ENCODE results near the gene MOK.

MOK gene

DNA sequence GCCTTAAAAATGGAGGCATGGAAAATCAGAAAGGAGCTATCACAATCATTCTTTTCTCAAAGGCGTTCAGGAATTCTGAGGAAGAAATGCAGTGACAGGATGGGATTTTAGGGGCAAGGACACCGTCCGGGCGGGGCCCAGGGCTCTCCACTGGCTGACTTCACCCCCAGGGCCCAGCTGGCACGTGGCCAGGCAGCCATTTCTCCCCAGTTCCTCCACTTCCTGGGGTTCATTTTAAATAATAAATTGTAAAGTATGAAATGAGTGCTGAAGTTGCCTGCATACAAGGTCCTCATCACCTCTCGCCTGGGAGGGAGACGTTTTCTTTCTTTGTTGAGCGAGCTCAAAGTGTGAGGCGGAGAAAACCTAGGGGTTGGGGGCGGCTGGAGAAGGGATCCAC lies 91.5 kb downstream of the MOK start:
- Histone ChIP-seq H3K36me3 (replicated peaks; ENCODE audit: low read depth, low read length) (peaks cover 7% of the 10 kb centered on the region), H3K79me2 (ENCODE audit: low read length) (no peaks in the 10 kb centered on the region), H3K4me2 (ENCODE audit: low read length) (no peak overlapping the region), H4K20me1 (ENCODE audit: insufficient read depth, low read length) (peaks cover 18% of the 10 kb centered on the region), H3K27ac (ENCODE audit: low read length) (no peak overlapping the region), H3K9ac (ENCODE audit: low read length) (no peak overlapping the region), H3K4me1 (ENCODE audit: low read length) (peaks cover 5% of the 10 kb centered on the region), H3K27me3 (ENCODE audit: low read depth, low read length) (no peaks in the 10 kb centered on the region), H2AFZ (ENCODE audit: low read depth, low read length) (no peak overlapping the region), H3K4me3 (ENCODE audit: low read length) (no peak overlapping the region), H3K9me3 (ENCODE audit: insufficient read depth, low read length) (no peaks in the 10 kb centered on the region)
- no peak for TF ChIP-seq CTCF (IDR thresholded peaks at IDR 0.05; ENCODE audit: low read depth, low read length)
- TF ChIP-seq EZH2phosphoT487 (IDR thresholded peaks at IDR 0.05; ENCODE audit: low read depth): no peak

DNA sequence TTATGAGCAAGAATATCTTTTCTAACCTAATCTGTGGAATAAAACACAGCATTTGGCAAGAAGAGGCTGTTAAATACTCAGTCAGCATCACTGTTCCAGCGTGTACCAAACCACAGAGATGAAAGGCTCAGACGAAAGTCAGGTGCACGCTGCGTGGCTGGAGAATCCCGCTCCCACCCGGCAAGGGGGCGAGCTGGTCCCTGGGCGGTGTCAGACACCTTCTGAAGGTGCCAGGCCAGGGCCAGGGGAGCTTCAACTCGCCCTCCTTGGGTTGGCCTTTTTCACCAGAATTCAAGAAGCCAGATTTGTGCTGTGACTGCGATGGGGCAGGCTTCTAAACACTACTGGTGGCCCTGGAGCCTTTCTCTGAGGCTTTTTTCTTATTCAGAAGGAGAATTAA lies 92.1 kb downstream of the MOK start:
- Histone ChIP-seq H4K20me1 (ENCODE audit: insufficient read depth, low read length) (peaks cover 13% of the 10 kb centered on the region), H3K27ac (ENCODE audit: low read length) (no peak overlapping the region), H2AFZ (ENCODE audit: low read depth, low read length) (no peak overlapping the region), H3K9me3 (ENCODE audit: insufficient read depth, low read length) (no peaks in the 10 kb centered on the region), H3K36me3 (replicated peaks; ENCODE audit: low read depth, low read length) (peaks cover 7% of the 10 kb centered on the region), H3K4me2 (ENCODE audit: low read length) (no peak overlapping the region), H3K4me3 (ENCODE audit: low read length) (no peak overlapping the region), H3K9ac (ENCODE audit: low read length) (no peak overlapping the region), H3K4me1 (ENCODE audit: low read length) (no peaks in the 10 kb centered on the region), H3K27me3 (ENCODE audit: low read depth, low read length) (no peaks in the 10 kb centered on the region), H3K79me2 (ENCODE audit: low read length) (no peaks in the 10 kb centered on the region)
- TF ChIP-seq EZH2phosphoT487 (IDR thresholded peaks at IDR 0.05; ENCODE audit: low read depth) (no peak), CTCF (IDR thresholded peaks at IDR 0.05; ENCODE audit: low read depth, low read length) (no peak)

DNA sequence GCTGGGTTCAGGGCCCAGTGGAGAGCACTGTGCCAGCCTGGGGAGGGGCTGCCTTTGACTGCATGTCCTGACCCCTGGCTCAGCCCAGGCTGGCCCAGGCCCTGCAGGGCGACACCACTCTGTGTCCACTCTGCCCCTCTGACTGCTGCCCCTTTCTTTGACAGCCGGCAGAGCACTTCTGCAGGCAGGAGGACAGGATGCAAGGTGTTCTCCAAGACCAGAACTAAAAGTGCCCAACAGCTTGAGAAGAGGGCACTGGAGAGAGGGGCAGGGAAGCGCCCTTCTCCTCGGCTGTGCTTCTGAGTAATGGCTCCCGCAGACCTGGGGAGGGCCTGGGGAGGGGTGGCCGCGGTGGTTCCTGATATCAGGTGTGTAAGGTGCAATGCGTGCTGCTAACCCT lies 92.6 kb downstream of the MOK start:
- Histone ChIP-seq H3K9me3 (ENCODE audit: insufficient read depth, low read length) (no peaks in the 10 kb centered on the region), H3K4me2 (ENCODE audit: low read length) (no peak overlapping the region), H2AFZ (ENCODE audit: low read depth, low read length) (no peak overlapping the region), H3K9ac (ENCODE audit: low read length) (no peak overlapping the region), H3K4me3 (ENCODE audit: low read length) (no peak overlapping the region), H4K20me1 (ENCODE audit: insufficient read depth, low read length) (peaks cover 8% of the 10 kb centered on the region), H3K27ac (ENCODE audit: low read length) (no peak overlapping the region), H3K4me1 (ENCODE audit: low read length) (no peaks in the 10 kb centered on the region), H3K36me3 (replicated peaks; ENCODE audit: low read depth, low read length) (peaks cover 7% of the 10 kb centered on the region), H3K79me2 (ENCODE audit: low read length) (no peaks in the 10 kb centered on the region), H3K27me3 (ENCODE audit: low read depth, low read length) (no peaks in the 10 kb centered on the region)
- TF ChIP-seq CTCF (IDR thresholded peaks at IDR 0.05; ENCODE audit: low read depth, low read length) (no peak), EZH2phosphoT487 (IDR thresholded peaks at IDR 0.05; ENCODE audit: low read depth) (no peak)

DNA sequence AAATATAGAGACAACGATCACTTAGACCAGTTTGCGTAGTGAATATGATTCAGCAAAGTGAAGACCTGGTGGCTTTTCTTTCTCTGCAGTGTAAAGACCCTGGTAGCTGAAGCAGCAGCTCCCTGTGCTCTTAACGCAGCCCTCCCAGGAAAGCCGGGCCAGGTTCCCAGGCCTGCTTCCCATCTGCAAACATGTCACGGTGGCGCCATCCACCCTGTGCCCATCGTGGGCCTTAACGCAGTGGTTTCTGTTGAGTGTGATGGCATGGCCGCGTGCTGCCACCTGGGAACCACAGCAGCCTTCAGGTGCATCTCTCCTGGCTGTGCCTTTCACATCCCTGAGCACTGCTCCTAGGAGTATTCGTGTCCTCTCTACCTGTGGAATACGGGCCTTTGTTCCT lies 93.7 kb downstream of the MOK start:
- no peak for TF ChIP-seq EZH2phosphoT487 (IDR thresholded peaks at IDR 0.05; ENCODE audit: low read depth)
- no peak for TF ChIP-seq CTCF (IDR thresholded peaks at IDR 0.05; ENCODE audit: low read depth, low read length)
- Histone ChIP-seq H3K36me3 (replicated peaks; ENCODE audit: low read depth, low read length) (peaks cover 7% of the 10 kb centered on the region), H3K4me2 (ENCODE audit: low read length) (no peak overlapping the region), H3K4me3 (ENCODE audit: low read length) (no peak overlapping the region), H4K20me1 (ENCODE audit: insufficient read depth, low read length) (peaks cover 4% of the 10 kb centered on the region; the same call in 1 of the 2 replicates), H3K27me3 (ENCODE audit: low read depth, low read length) (no peaks in the 10 kb centered on the region), H3K9me3 (ENCODE audit: insufficient read depth, low read length) (no peaks in the 10 kb centered on the region), H3K9ac (ENCODE audit: low read length) (no peak overlapping the region), H3K4me1 (ENCODE audit: low read length) (no peaks in the 10 kb centered on the region), H3K79me2 (ENCODE audit: low read length) (no peaks in the 10 kb centered on the region), H2AFZ (ENCODE audit: low read depth, low read length) (no peak overlapping the region), H3K27ac (ENCODE audit: low read length) (no peak overlapping the region)

All from OCI-LY3 (cell line).